Erythroblast (primary cell): ENCODE measurements around the gene SEH1L.

Experiments used
- GATA1 ChIP-seq: IDR thresholded peaks from 2 replicates; pipeline ENCODE4 v1.6.1; 2011; ENCODE audit warnings: low read depth, mild to moderate bottlenecking, control low read depth, low read length, moderate library complexity
- POLR2A ChIP-seq: IDR thresholded peaks from 2 replicates; pipeline ENCODE4 v1.6.1; 2011; ENCODE audit warnings: mild to moderate bottlenecking, low read length

- TF ChIP-seq POLR2A = no peak
- no peak for TF ChIP-seq GATA1
These were observed 1.1 kb upstream of the SEH1L start for GRCh38 chr18:12946549-12947284.
